Activated CD4-positive, alpha-beta T cell treated with anti-CD3 and anti-CD28 coated beads for 36 hours (primary cell): ENCODE measurements around the gene DRC1. TPM values are rescaled to one million over a fixed set of nuclear protein-coding genes. Genes with fewer than 3 reads are reported as not detected.

Source experiments
- ATAC-seq: fragments of 200-7000 bp; cut with Tn5 transposase; one replicate; pipeline ENCODE4 v1.10.0; 2021; ENCODE audit warnings: mild to moderate bottlenecking, moderate library complexity
- CTCF ChIA-PET: fragments of 350-600 bp; sonication (Branson Sonifier 250); formaldehyde crosslinking; loops from one replicate; lab custom pipeline; 2021; ENCODE audit warnings: antibody characterized with exemption; lab: Charles Lee
- POLR2A ChIA-PET: fragments of 350-600 bp; sonication (Branson Sonifier 250); formaldehyde crosslinking; loops from one replicate; lab custom pipeline; 2021; ENCODE audit warnings: antibody characterized with exemption, inconsistent platforms; lab: Charles Lee
- DNase-seq: peaks from one replicate; pipeline ENCODE4 v3.0.0-alpha.2; 2020
- H3K27ac Mint-ChIP-seq: one replicate; pipeline ENCODE4 v1.8.0; 2021; ENCODE audit warnings: mixed read lengths
- H3K27me3 Mint-ChIP-seq: one replicate; pipeline ENCODE4 v1.8.0; 2021; ENCODE audit warnings: mixed read lengths
- H3K36me3 Mint-ChIP-seq: one replicate; pipeline ENCODE4 v1.8.0; 2021; ENCODE audit warnings: low read depth, mixed read lengths
- H3K4me1 Mint-ChIP-seq: one replicate; pipeline ENCODE4 v1.8.0; 2021; ENCODE audit warnings: mixed read lengths
- H3K4me3 Mint-ChIP-seq: one replicate; pipeline ENCODE4 v1.8.0; 2021; ENCODE audit warnings: mild to moderate bottlenecking, moderate library complexity, mixed read lengths
- H3K9me3 Mint-ChIP-seq: one replicate; pipeline ENCODE4 v1.8.0; 2021; ENCODE audit warnings: low read depth, mixed read lengths
- intact Hi-C, 2 experiments: fragments of 100-400 bp; cut with DNase I in 1 of 2; cut with micrococcal nuclease in 1 of 2; formaldehyde crosslinking; loops; one replicate each; pipeline versions ENCODE4 v1.14.2 to v1.15.1; 2022 to 2024; cut with DNase I, micrococcal nuclease
- total RNA-seq, 2 experiments: library from RNA; stranded (reverse); gene quantifications; one replicate each; pipeline ENCODE4 v1.2.3, GENCODE V29; 2021

The DRC1 gene
- total RNA-seq, 2 experiments from 2014 or later = not detected

DNA sequence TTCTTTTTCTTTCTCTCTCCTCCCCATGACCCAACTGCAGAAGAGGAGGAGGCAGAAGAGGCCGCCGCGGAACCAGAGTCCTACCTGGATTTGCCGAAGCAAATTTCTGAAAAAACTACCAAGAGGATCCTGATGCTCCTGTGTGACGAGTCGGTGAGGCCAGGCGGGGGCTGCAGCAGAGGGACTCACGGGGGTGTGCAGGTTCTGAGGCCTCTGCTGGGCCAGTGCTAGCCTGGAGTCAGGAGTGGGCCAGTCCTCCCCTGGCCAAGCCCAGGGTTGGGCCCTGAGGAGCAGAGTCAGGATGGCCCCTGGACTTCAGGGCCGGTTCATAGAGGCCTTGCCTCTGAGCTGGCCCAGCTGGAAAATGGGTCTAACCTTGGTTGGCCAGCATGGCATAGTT, 46.9 kb downstream of the DRC1 start:
- no peak for ATAC-seq
- intact Hi-C loops = no loop called here
- Mint-ChIP-seq H3K27ac (no peak overlapping the region), H3K4me3 (no peak overlapping the region), H3K4me1 (no peaks in the 10 kb centered on the region), H3K9me3 (no peaks in the 10 kb centered on the region), H3K36me3 (no peaks in the 10 kb centered on the region), H3K27me3 (no peaks in the 10 kb centered on the region)
- DNase-seq = no peak
- ChIA-PET POLR2A (no interaction called here), CTCF (interaction anchor here (0.6 to 1.0 kb wide), 2 partner anchors 9 to 18 kb away, joined by 4 read pairs; no protein-coding TSS in a partner anchor)

DNA sequence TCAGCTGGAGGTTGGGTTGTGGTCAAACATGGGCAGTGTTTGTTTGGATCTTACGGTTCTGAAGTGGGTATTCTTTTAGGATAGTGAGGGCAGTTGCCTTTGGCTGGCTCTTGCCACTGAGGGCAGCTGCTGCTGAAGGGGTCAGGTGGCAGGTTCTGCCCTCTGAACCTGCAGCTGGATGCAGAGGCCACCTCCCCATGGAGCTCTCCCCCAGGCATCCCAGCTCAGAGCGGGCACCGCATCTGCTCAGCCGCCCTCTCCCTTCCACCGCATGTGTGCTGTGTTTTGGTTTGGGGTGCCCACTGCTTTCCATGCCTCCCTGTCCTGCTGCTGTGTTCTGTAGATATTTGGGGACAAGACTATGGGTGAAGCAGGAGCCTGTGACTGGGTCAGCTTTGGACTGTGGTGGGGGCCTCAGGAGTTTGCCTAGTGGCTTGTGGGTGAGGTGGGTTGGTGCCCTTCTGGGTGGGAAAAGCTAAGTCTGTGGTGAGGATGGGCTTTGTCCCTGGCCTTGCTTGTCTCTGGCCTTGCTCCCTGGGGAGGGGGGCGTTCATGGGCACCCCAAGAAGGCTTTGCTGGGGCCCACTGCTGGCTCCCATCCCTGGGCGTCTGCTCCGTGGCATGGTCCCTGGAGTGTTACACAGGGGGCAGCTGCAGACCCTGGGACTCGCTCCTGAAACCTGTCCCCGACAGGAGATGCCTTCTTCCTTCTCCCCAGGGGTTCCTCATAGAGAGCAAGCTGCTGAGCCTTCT, 47.7 kb downstream of the DRC1 start:
- Mint-ChIP-seq H3K9me3 (no peaks in the 10 kb centered on the region), H3K27ac (no peak overlapping the region), H3K4me3 (no peak overlapping the region), H3K4me1 (no peaks in the 10 kb centered on the region), H3K27me3 (no peaks in the 10 kb centered on the region), H3K36me3 (no peaks in the 10 kb centered on the region)
- DNase-seq = no peak
- POLR2A ChIA-PET = no interaction called here
- intact Hi-C loops = no loop called here
- CTCF ChIA-PET = interaction anchor here (0.5 kb wide), 1 partner anchor 215 kb away, joined by 3 read pairs; no protein-coding TSS in a partner anchor
- ATAC-seq = no peak

DNA sequence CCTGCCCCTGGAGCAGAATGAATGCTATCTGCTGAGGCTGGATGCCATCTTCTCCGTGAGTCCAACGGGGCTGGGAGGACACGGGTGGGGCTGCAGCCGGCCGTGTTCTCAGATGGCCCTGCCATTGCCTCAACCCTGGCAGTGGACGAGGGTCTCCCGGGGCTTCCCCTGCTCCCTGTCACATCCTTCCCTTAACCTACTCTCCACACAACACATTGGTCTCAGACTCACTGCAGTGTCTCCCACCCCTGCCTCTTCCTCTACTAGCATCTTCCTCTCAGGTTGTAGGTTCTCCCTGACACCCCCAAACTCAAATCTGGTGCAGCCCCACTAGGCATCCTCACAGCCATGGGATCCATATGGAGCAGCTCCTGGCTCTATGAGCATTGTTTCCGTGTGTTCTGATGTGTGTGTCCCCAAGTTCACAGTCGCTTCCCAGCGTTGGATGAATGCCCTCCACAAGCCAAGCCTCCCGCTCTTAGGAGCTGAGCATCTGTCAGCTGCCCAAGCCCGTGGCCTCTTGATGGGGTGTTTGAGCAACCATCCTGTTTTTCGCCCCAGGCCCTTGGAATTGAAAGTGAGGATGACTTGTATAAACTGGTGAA, 48.4 kb downstream of the DRC1 start:
- Mint-ChIP-seq H3K9me3 (no peaks in the 10 kb centered on the region), H3K4me3 (no peak overlapping the region), H3K27ac (no peak overlapping the region), H3K4me1 (no peaks in the 10 kb centered on the region), H3K36me3 (no peaks in the 10 kb centered on the region), H3K27me3 (no peaks in the 10 kb centered on the region)
- POLR2A ChIA-PET = no interaction called here
- intact Hi-C loops = no loop called here
- ATAC-seq (no peak), DNase-seq (no peak)
- CTCF ChIA-PET = interaction anchor here (0.9 kb wide), 1 partner anchor 40 kb away, joined by 4 read pairs; no protein-coding TSS in a partner anchor

DNA sequence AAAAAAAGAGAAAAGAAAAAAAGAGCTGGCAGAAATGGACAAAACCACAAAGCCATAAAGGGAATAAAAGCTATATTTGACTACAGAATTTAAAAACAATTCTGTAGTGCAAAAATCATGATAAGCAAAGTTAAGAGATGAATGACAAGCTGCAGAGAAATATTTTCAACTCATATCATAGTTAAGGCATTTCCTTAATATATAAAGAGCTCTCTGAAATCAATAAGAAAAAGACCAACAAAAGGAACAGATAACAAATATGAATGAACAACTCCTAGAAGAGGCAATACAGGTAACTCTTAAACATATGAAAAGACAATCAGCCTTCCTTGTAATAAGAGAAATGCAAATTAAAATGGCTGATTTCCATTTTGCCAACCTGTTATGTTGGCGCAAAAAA, 50.0 kb downstream of the DRC1 start:
- ATAC-seq = no peak
- H3K27ac Mint-ChIP-seq = no peak overlapping the region
- no peak for DNase-seq
- H3K36me3 Mint-ChIP-seq = no peaks in the 10 kb centered on the region
- CTCF ChIA-PET = no interaction called here
- no peak overlapping the region for H3K4me3 Mint-ChIP-seq
- H3K9me3 Mint-ChIP-seq = no peaks in the 10 kb centered on the region
- intact Hi-C loops = no loop called here
- no peaks in the 10 kb centered on the region for H3K4me1 Mint-ChIP-seq
- no peaks in the 10 kb centered on the region for H3K27me3 Mint-ChIP-seq
- POLR2A ChIA-PET = no interaction called here

DNA sequence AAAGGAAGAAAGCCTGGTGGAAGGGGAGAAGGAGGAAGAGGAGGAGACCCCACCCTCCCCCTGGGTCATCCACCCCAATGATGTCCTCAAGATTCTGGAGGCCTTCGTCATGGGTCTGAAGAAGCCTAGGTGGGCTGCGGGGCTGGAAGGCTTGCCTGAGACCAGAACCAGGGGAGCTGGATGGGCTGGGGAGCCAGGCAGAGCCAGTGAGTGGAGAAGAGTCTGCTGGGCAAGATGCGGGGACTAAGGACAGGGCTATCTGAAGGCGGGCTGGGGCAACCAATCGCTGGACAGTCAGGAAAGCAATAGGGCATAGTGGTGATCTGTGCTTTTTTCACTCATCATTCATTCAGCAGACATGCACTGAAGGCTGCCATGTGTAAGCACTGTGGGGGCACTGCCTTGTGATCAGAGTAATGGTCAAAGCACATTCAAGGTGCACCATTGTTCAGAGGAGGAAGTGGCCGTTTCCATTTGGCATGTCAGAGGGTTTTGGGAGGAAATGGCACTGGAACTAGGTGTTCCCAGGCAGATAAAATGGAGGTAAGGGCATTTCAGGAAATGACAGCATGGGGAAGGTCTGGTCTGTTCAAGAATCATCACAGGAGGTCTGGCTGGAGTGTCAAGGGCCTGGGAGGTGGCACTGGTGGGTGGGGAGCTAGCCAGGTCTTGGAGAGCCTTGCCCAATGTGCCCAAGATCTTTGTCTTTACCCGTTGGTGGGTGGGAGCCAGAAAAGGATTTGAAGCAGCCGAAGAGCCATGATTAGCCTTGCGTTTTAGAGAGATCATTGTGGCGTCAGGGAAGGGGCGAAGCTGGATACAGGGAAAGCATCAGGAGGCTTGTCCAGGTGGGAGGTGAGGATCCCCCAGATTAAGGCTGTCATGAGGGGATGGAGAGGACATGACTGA, 52.0 kb downstream of the DRC1 start:
- H3K9me3 Mint-ChIP-seq = no peaks in the 10 kb centered on the region
- DNase-seq = no peak
- intact Hi-C loops = no loop called here
- ChIA-PET CTCF (interaction anchor here (0.6 to 0.9 kb wide), 3 partner anchors 11 to 34 kb away, joined by 3 to 5 read pairs (median 3); no protein-coding TSS in a partner anchor), POLR2A (no interaction called here)
- no peaks in the 10 kb centered on the region for H3K27me3 Mint-ChIP-seq
- ATAC-seq = no peak
- no peaks in the 10 kb centered on the region for H3K4me1 Mint-ChIP-seq
- no peak overlapping the region for H3K27ac Mint-ChIP-seq
- H3K36me3 Mint-ChIP-seq = no peaks in the 10 kb centered on the region
- H3K4me3 Mint-ChIP-seq = no peak overlapping the region

DNA sequence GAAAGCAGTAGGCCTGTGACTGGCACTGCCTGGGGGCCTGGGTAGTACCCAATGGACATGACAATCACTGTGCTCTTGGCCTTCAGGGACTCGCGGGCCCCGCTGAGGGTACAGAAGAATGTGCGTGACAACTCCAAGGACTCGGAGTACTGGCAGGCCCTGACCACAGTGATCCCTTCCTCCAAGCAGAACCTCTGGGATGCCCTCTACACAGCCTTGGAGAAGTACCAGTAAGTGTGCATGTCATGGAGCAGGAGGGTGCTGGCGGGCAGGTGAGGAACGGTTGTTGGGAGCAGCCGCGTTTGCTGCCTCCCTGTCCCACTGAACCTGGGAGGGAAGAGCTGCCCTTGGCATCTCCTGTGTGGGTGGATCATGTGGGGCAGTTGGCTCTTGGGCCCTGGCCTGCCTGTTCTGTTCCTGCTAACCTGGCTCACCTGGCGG, 52.9 kb downstream of the DRC1 start:
- ChIA-PET CTCF (interaction anchor here (0.6 to 1.2 kb wide), 5 partner anchors 12 to 50 kb away, joined by 3 to 5 read pairs (median 3); no protein-coding TSS in a partner anchor), POLR2A (no interaction called here)
- ATAC-seq (no peak), DNase-seq (no peak)
- Mint-ChIP-seq H3K4me1 (no peaks in the 10 kb centered on the region), H3K36me3 (no peaks in the 10 kb centered on the region), H3K27me3 (no peaks in the 10 kb centered on the region), H3K9me3 (no peaks in the 10 kb centered on the region), H3K4me3 (no peak overlapping the region), H3K27ac (no peak overlapping the region)
- intact Hi-C loops = no loop called here

DNA sequence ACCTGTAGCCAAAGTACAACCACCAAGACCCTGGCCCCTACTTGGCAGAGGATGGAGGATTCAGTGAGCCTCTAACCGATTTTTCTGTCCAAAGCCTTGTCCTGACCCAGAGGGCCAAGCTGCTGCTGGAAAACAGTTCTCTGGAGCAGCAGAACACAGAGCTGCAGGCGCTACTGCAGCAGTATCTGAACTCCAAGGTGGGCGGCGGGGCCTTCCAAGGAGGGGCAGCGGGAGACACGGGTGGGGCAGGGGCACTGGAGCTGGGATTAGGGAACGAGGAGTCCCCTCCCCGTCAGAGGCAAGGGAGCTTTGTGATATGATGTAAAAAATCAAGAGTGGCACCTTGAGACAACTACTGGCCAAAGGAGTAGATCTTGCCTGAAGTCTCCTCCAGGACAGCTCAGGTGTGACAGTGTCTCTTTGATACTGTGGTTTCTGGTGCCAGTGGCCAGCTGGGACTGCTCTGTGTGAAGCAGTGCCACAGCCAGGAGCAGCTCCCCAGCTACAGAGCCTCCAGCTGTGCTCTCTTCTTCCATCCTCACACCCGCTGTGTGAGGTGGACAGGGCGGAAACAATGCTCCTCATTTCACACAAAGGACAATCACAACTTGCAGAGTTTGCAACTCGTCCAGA, 53.4 kb downstream of the DRC1 start:
- H3K27ac Mint-ChIP-seq = no peak overlapping the region
- no peaks in the 10 kb centered on the region for H3K9me3 Mint-ChIP-seq
- no peak overlapping the region for H3K4me3 Mint-ChIP-seq
- ATAC-seq (no peak), DNase-seq (no peak)
- no peaks in the 10 kb centered on the region for H3K27me3 Mint-ChIP-seq
- intact Hi-C loops = no loop called here
- no peaks in the 10 kb centered on the region for H3K36me3 Mint-ChIP-seq
- POLR2A ChIA-PET = no interaction called here
- no peaks in the 10 kb centered on the region for H3K4me1 Mint-ChIP-seq
- CTCF ChIA-PET = interaction anchor here (0.7 to 1.2 kb wide), 2 partner anchors 13 to 49 kb away, joined by 3 to 4 read pairs; no protein-coding TSS in a partner anchor

DNA sequence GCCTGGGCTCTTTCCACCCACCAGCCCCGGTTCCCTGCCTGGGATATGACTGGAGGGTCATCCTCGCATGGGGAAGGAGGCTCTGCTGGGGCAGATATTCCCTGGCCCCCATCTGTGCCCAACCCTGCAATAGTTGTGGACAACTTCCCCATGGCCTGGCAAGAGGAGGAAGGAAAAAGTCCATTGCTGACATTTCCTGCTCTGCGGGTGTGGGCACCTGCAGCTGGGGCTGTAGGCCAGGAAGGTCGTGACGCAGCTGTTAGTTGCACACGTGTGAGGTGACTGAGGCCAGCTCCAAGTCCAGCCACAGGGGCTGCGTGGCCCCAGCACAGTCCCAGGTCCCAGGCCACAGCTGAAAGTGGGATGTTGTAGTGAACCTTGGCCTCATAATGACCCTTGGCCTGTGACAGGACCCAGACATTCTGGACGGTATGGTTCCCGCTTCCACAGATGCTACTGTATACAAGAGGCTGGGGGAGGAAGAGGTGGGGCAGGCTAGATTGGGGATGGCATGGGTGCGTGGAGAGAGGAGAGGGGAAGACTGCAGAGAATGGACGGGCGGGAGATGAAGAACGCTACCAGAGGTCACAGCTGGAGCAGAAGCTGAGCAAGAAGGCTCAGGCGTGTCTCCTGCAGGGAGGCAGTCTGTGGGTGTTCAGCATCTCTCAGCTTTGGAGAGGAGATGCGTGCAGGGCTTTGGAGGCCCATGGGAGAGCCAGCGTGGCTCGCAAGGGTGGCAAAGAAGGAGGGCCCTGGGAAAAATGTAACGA, 54.1 kb downstream of the DRC1 start:
- no peaks in the 10 kb centered on the region for H3K36me3 Mint-ChIP-seq
- intact Hi-C loops = no loop called here
- H3K4me3 Mint-ChIP-seq = no peak overlapping the region
- H3K27me3 Mint-ChIP-seq = no peaks in the 10 kb centered on the region
- no peak overlapping the region for H3K27ac Mint-ChIP-seq
- DNase-seq = no peak
- no peaks in the 10 kb centered on the region for H3K9me3 Mint-ChIP-seq
- ATAC-seq = no peak
- ChIA-PET POLR2A (no interaction called here), CTCF (interaction anchor here (0.6 to 1.2 kb wide), 2 partner anchors 12 to 374 kb away, joined by 3 to 4 read pairs; no protein-coding TSS in a partner anchor)
- no peaks in the 10 kb centered on the region for H3K4me1 Mint-ChIP-seq

DNA sequence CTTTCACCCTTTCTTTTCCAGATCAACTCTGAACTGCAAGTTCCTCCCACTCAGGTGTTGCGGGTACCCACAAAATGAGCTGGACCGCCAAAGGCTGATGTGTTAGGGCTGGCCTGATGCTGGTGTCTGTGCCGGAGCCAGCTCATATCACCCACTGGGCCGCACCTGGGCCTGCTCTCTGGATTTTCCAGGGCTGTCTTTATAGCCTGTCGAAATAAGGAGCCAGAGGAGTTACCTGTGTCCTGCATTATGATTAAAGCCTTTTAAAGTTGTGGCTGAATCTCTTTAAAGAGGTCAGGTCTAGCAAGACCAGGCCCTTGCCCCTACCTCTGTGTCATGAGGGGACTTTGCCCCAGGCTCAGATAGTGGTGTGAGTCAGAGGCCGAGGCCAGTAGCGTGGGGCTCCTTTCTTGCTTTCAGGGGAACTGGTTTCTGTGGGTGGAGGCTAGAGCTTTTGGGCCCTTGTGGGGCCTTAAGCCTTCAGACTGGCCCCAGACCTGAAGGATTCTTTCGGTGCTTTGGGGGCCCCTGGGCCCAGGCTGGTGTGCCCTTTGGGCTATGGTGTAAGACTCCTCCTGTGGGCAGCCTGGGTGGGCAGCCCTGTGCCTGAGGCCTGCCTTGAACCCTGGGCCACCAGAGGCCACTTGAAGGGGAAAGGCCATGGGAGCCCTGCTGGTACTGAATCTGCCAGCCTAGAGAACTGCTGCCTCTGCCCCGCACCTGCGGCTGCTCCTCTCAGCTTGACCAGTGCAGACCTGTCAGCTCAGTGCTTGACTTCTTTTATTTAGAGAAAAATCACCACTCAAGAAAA, 54.9 kb downstream of the DRC1 start:
- CTCF ChIA-PET = interaction anchor here (0.6 to 1.7 kb wide), 2 partner anchors 13 to 374 kb away, joined by 3 read pairs; no protein-coding TSS in a partner anchor
- Mint-ChIP-seq H3K9me3 (no peaks in the 10 kb centered on the region), H3K36me3 (no peaks in the 10 kb centered on the region), H3K27me3 (no peaks in the 10 kb centered on the region), H3K27ac (no peak overlapping the region), H3K4me3 (no peak overlapping the region), H3K4me1 (no peaks in the 10 kb centered on the region)
- intact Hi-C loops = no loop called here
- ATAC-seq (no peak), DNase-seq (no peak)
- POLR2A ChIA-PET = no interaction called here

DNA sequence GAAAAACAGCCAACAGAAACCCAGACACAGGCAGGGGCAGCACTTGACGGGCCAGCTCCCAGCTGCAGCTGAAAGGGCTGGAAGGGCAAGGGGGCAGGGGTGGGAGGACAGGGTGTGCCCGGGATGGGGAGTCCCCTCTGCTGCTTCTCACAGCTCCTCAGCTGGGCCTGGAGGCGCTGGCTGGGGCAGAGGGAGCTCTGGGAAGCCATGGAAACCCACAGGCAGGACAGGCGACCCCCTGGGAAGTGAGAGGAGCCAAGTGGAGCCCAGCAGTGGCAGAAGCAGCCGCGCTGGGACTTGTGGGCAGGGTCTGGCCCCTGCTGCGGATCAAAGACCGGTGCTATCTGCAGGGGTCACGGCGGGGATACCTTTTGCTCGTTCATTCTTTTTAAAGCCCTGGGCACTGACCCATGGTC, 55.5 kb downstream of the DRC1 start:
- ATAC-seq (no peak), DNase-seq (no peak)
- Mint-ChIP-seq H3K27ac (no peak overlapping the region), H3K36me3 (no peaks in the 10 kb centered on the region), H3K4me3 (no peak overlapping the region), H3K27me3 (no peaks in the 10 kb centered on the region), H3K4me1 (no peaks in the 10 kb centered on the region), H3K9me3 (no peaks in the 10 kb centered on the region)
- intact Hi-C loops = no loop called here
- ChIA-PET CTCF (interaction anchor here (0.6 to 1.7 kb wide), 2 partner anchors 12 to 268 kb away, joined by 3 to 4 read pairs; no protein-coding TSS in a partner anchor), POLR2A (no interaction called here)
